ENCODE data around the gene RFC2. TPM values are rescaled to one million over a fixed set of nuclear protein-coding genes. Genes with fewer than 3 reads are reported as not detected.

Gene RFC2
- polyA plus RNA-seq, 2 of the 4 experiments (the other 2 are of a cell fraction), result 44.6 to 71.2 TPM

DNA sequence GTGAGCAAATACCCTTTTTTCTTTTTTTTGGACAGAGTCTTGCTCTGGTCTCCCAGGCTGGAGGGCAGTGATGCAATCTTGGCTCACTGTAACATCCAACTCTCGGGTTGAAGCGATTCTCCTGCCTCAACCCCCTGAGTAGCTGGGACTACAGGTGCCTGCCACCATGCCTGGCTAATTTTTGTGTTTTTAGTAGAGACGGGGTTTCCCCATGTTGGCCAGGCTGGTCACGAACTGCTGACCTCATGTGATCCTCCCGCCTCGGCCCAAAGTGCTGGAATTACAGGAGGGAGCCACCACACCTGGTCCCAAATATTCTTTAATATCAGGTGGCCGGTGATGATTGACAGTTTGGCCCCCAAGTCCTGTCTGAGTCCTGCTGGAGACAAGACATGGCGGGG is 37.8 kb downstream of the RFC2 start:
- Histone ChIP-seq H3K4me2 (no peak overlapping the region), H3K27ac (no peak overlapping the region), H3K4me3 (no peak overlapping the region), H3K9me3 (no peaks in the 10 kb centered on the region), H3K4me1 (peaks cover 15% of the 10 kb centered on the region)
- ATAC-seq (no peak), FAIRE-seq (no peak), DNase-seq (ENCODE audit: low read depth in 1 of 2, low spot score in 1 of 2) (no peak)
- TF ChIP-seq, protein P1, sequence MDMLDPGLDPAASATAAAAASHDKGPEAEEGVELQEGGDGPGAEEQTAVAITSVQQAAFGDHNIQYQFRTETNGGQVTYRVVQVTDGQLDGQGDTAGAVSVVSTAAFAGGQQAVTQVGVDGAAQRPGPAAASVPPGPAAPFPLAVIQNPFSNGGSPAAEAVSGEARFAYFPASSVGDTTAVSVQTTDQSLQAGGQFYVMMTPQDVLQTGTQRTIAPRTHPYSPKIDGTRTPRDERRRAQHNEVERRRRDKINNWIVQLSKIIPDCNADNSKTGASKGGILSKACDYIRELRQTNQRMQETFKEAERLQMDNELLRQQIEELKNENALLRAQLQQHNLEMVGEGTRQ (IDR thresholded peaks at IDR 0.05), result no peak
- TF ChIP-seq TFCP2L1 (CRISPR knock-in tag; IDR thresholded peaks at IDR 0.05), result no peak
- no peak for TF ChIP-seq ZNF302 (CRISPR knock-in tag; IDR thresholded peaks at IDR 0.05)
- no peak for TF ChIP-seq NFE2L2 (conservative IDR thresholded peaks at IDR 0.05; ENCODE audit: low read length)
- no peak for TF ChIP-seq CTCF (IDR thresholded peaks at IDR 0.05)
- TF ChIP-seq FOXS1 (CRISPR knock-in tag; IDR thresholded peaks at IDR 0.05), result no peak
- no peak for TF ChIP-seq HEYL (CRISPR knock-in tag; IDR thresholded peaks at IDR 0.05)
- TF ChIP-seq RAD21 (conservative IDR thresholded peaks at IDR 0.05 in 1 of 2, IDR thresholded peaks at IDR 0.05 in 1 of 2), result no peak
- no peak for TF ChIP-seq RCOR1 (IDR thresholded peaks at IDR 0.05; ENCODE audit: low read depth, low read length)
- no peak for TF ChIP-seq ZC3H11A (IDR thresholded peaks at IDR 0.05)
- no peak for TF ChIP-seq ZSCAN20 (CRISPR knock-in tag; IDR thresholded peaks at IDR 0.05)
- no peak for TF ChIP-seq ELK1 (IDR thresholded peaks at IDR 0.05; ENCODE audit: low read depth, low read length)
- no peak for TF ChIP-seq NPAS2 (CRISPR knock-in tag; IDR thresholded peaks at IDR 0.05; ENCODE audit: borderline replicate concordance)
- TF ChIP-seq, protein P2, sequence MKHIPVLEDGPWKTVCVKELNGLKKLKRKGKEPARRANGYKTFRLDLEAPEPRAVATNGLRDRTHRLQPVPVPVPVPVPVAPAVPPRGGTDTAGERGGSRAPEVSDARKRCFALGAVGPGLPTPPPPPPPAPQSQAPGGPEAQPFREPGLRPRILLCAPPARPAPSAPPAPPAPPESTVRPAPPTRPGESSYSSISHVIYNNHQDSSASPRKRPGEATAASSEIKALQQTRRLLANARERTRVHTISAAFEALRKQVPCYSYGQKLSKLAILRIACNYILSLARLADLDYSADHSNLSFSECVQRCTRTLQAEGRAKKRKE (CRISPR knock-in tag; IDR thresholded peaks at IDR 0.05; ENCODE audit: low read depth), result no peak
- TF ChIP-seq NR3C1 (IDR thresholded peaks at IDR 0.05), result no peak
- TF ChIP-seq GATA3 (IDR thresholded peaks at IDR 0.05; ENCODE audit: borderline replicate concordance), result no peak
- TF ChIP-seq JUN (IDR thresholded peaks at IDR 0.05), result no peak
- no peak for TF ChIP-seq CBX2 (IDR thresholded peaks at IDR 0.05; ENCODE audit: borderline replicate concordance, low read depth)
- CTCF ChIA-PET, result interaction anchor here (0.6 to 28.4 kb wide), 3 partner anchors 11 to 180 kb away, joined by 3 to 684 read pairs (median 92); partner anchors contain the start of gene EIF4H
- POLR2A ChIA-PET, result no interaction called here
- WGBS (ENCODE audit: missing lambda C conversion rate), result 74% methylated on average over 7 of the region's 8 CpGs

- FAIRE-seq, result no peak
- 70% methylated on average over 15 of the region's 15 CpGs for WGBS (ENCODE audit: missing lambda C conversion rate)
Measured at GRCh38 chr7:74215921-74216320, 38.3 kb downstream of the RFC2 start.

More at GRCh38 chr7:74215921-74216320, 38.3 kb downstream of the RFC2 start:
- Histone ChIP-seq H3K4me3 (no peak overlapping the region), H3K9me3 (no peaks in the 10 kb centered on the region), H3K4me2 (no peak overlapping the region), H3K4me1 (peaks cover 14% of the 10 kb centered on the region), H3K27ac (no peak overlapping the region)
- POLR2A ChIA-PET, result no interaction called here
- CTCF ChIA-PET, result interaction anchor here (0.6 to 28.4 kb wide), 3 partner anchors 11 to 181 kb away, joined by 3 to 684 read pairs (median 92); partner anchors contain the start of gene EIF4H
- TF ChIP-seq MAX (IDR thresholded peaks at IDR 0.05) (no peak), CBX8 (IDR thresholded peaks at IDR 0.05) (no peak), NPAS2 (CRISPR knock-in tag; IDR thresholded peaks at IDR 0.05; ENCODE audit: borderline replicate concordance) (no peak), POLR2AphosphoS2 (conservative IDR thresholded peaks at IDR 0.05; ENCODE audit: low read length) (no peak)
- TF ChIP-seq, protein P3, sequence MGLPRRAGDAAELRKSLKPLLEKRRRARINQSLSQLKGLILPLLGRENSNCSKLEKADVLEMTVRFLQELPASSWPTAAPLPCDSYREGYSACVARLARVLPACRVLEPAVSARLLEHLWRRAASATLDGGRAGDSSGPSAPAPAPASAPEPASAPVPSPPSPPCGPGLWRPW (IDR thresholded peaks at IDR 0.05), result no peak
- TF ChIP-seq, protein P2 (CRISPR knock-in tag; IDR thresholded peaks at IDR 0.05; ENCODE audit: low read depth), result no peak
- ATAC-seq (no peak), DNase-seq (ENCODE audit: low read depth in 1 of 2, low spot score in 1 of 2) (no peak)
